IMR-90 (cell line): ENCODE data around the gene LRRK2. TPM values are rescaled to one million over a fixed set of nuclear protein-coding genes. Genes with fewer than 3 reads are reported as not detected.

Source experiments
- ATAC-seq: fragments of 200-7000 bp; cut with Tn5 transposase; 2 replicates; pipeline ENCODE4 v1.9.1; 2020; ENCODE audit warnings: low read depth, mild to moderate bottlenecking, moderate library complexity
- BruUV-seq: library from RNA; stranded (reverse); fragments of 400-500 nt; replicated peaks from 2 replicates; lab custom pipeline; 2021; lab: Mats Ljungman, UMichigan
- CTCF ChIA-PET: fragments of 300-600 bp; formaldehyde crosslinking; extraction: SDS; loops from one replicate; lab custom pipeline; 2021; ENCODE audit warnings: antibody characterized with exemption; lab: Yijun Ruan, JAX
- POLR2A ChIA-PET: fragments of 300-600 bp; sonication (Branson Sonifier 250); formaldehyde crosslinking; loops from one replicate; lab custom pipeline; 2022; ENCODE audit warnings: antibody characterized with exemption; ENCODE audit not compliant: unreplicated experiment; lab: Charles Lee
- DNase-seq: peaks from one replicate; pipeline ENCODE4 v3.0.0; 2013
- H2AFZ ChIP-seq: replicated peaks from 2 replicates; pipeline ENCODE3; 2013; ENCODE audit warnings: low read length, mild to moderate bottlenecking; ENCODE audit not compliant: poor library complexity
- H2AK5ac ChIP-seq: 2 replicates; pipeline ENCODE4 v1.6.1; 2013; ENCODE audit warnings: low read depth, low read length, inconsistent platforms
- H2AK9ac ChIP-seq: replicated peaks from 2 replicates; pipeline ENCODE3; 2013; ENCODE audit warnings: mild to moderate bottlenecking, low read depth, low read length, moderate library complexity; ENCODE audit not compliant: poor library complexity
- H2BK120ac ChIP-seq: 2 replicates; pipeline ENCODE4 v1.6.1; 2013; ENCODE audit warnings: low read depth, low read length, inconsistent platforms
- H2BK15ac ChIP-seq: 3 replicates; pipeline ENCODE4 v1.6.1; 2013; ENCODE audit warnings: low read depth, low read length, inconsistent platforms
- H2BK20ac ChIP-seq: 2 replicates; pipeline ENCODE4 v1.6.1; 2013; ENCODE audit warnings: low read depth, mild to moderate bottlenecking, inconsistent platforms, low read length, moderate library complexity
- H2BK5ac ChIP-seq: 2 replicates; pipeline ENCODE4 v1.6.1; 2013; ENCODE audit warnings: mild to moderate bottlenecking, low read depth, low read length, inconsistent platforms; ENCODE audit not compliant: poor library complexity, severe bottlenecking
- H3K14ac ChIP-seq: replicated peaks from 2 replicates; pipeline ENCODE4 v1.6.1; 2013; ENCODE audit warnings: low read depth, low read length, inconsistent platforms
- H3K18ac ChIP-seq: 2 replicates; pipeline ENCODE4 v1.6.1; 2013; ENCODE audit warnings: low read depth, low read length, control low read depth
- H3K23ac ChIP-seq: 2 replicates; pipeline ENCODE4 v1.6.1; 2013; ENCODE audit warnings: low read depth, low read length, inconsistent platforms
- H3K27ac ChIP-seq: 2 replicates; pipeline ENCODE4 v1.5.1; 2013; ENCODE audit warnings: mild to moderate bottlenecking, control low read depth, low read length; ENCODE audit not compliant: insufficient read depth
- H3K27me3 ChIP-seq: 2 replicates; pipeline ENCODE4 v1.6.1; 2013; ENCODE audit warnings: low read length; ENCODE audit not compliant: control insufficient read depth, insufficient read depth
- H3K36me3 ChIP-seq: 2 replicates; pipeline ENCODE4 v1.6.1; 2013; ENCODE audit warnings: low read length, mixed read lengths; ENCODE audit not compliant: control insufficient read depth, insufficient read depth
- H3K4ac ChIP-seq: 2 replicates; pipeline ENCODE4 v1.6.1; 2013; ENCODE audit warnings: low read depth, low read length, inconsistent platforms
- H3K4me1 ChIP-seq: 2 replicates; pipeline ENCODE4 v1.6.1; 2013; ENCODE audit warnings: low read length, mixed read lengths; ENCODE audit not compliant: control insufficient read depth, insufficient read depth
- H3K4me2 ChIP-seq: 2 replicates; pipeline ENCODE4 v1.6.1; 2013; ENCODE audit warnings: low read depth, mild to moderate bottlenecking, control low read depth, low read length, moderate library complexity
- H3K4me3 ChIP-seq: 2 replicates; pipeline ENCODE4 v1.5.1; 2013; ENCODE audit warnings: low read depth, mild to moderate bottlenecking, control low read depth, low read length, moderate library complexity; ENCODE audit not compliant: insufficient read depth
- H3K56ac ChIP-seq: 2 replicates; pipeline ENCODE4 v1.6.1; 2013; ENCODE audit warnings: low read length, inconsistent platforms; ENCODE audit not compliant: insufficient read depth; ENCODE audit errors: extremely low read depth
- H3K79me1 ChIP-seq, 2 experiments: 2 replicates each; pipeline ENCODE4 v1.6.1; 2013; ENCODE audit warnings: low read length in 2 of 2, inconsistent platforms in 1 of 2, low read depth in 1 of 2
- H3K9ac ChIP-seq: 2 replicates; pipeline ENCODE4 v1.6.1; 2013; ENCODE audit warnings: low read depth, low read length, control low read depth
- H3K9me1 ChIP-seq: 2 replicates; pipeline ENCODE4 v1.6.1; 2013; ENCODE audit warnings: low read length, inconsistent platforms; ENCODE audit not compliant: insufficient read depth
- H3K9me3 ChIP-seq: 2 replicates; pipeline ENCODE4 v1.6.1; 2013; ENCODE audit warnings: low read length; ENCODE audit not compliant: control insufficient read depth, insufficient read depth
- H4K20me1 ChIP-seq: 2 replicates; pipeline ENCODE4 v1.6.1; 2013; ENCODE audit warnings: low read length, inconsistent platforms; ENCODE audit not compliant: insufficient read depth
- H4K5ac ChIP-seq: 2 replicates; pipeline ENCODE4 v1.6.1; 2013; ENCODE audit warnings: mild to moderate bottlenecking, low read depth, low read length, control low read depth
- H4K8ac ChIP-seq, 2 experiments: 2 replicates each; pipeline ENCODE4 v1.6.1; 2013; ENCODE audit warnings: low read depth in 2 of 2, low read length in 2 of 2, control low read depth in 1 of 2, inconsistent platforms in 1 of 2
- H4K91ac ChIP-seq: 2 replicates; pipeline ENCODE4 v1.6.1; 2013; ENCODE audit warnings: low read depth, low read length, inconsistent platforms; ENCODE audit not compliant: insufficient read depth
- BHLHE40 ChIP-seq: fragments of 150-350 bp; IDR thresholded peaks from 2 replicates; pipeline ENCODE4 v1.6.1; 2016; ENCODE audit warnings: mild to moderate bottlenecking, low read depth, low read length
- CHD1 ChIP-seq: IDR thresholded peaks from 2 replicates; pipeline ENCODE4 v1.6.1; 2012; ENCODE audit warnings: low read depth, low read length, improper control_type of control experiment
- FOS ChIP-seq: fragments of 150-350 bp; IDR thresholded peaks from 2 replicates; pipeline ENCODE4 v1.6.1; 2016; ENCODE audit warnings: low read depth, low read length
- MAFK ChIP-seq: IDR thresholded peaks from 2 replicates; pipeline ENCODE4 v1.6.1; 2012; ENCODE audit warnings: low read depth, low read length, improper control_type of control experiment
- MAZ ChIP-seq: IDR thresholded peaks from 2 replicates; pipeline ENCODE4 v1.6.1; 2012; ENCODE audit warnings: low read depth, mild to moderate bottlenecking, low read length, improper control_type of control experiment, moderate library complexity, borderline replicate concordance
- MXI1 ChIP-seq: IDR thresholded peaks from 2 replicates; pipeline ENCODE4 v1.6.1; 2012; ENCODE audit warnings: low read depth, mild to moderate bottlenecking, low read length, moderate library complexity, borderline replicate concordance
- NFE2L2 ChIP-seq: fragments of 150-350 bp; IDR thresholded peaks from 2 replicates; pipeline ENCODE4 v1.6.1; 2016; ENCODE audit warnings: low read depth, mild to moderate bottlenecking, low read length
- POLR2A ChIP-seq: IDR thresholded peaks from 2 replicates; pipeline ENCODE4 v1.6.1; 2012; ENCODE audit warnings: mild to moderate bottlenecking, low read depth, low read length
- RFX5 ChIP-seq: IDR thresholded peaks from 2 replicates; pipeline ENCODE4 v1.8.0; 2012; ENCODE audit warnings: low read depth, mild to moderate bottlenecking, low read length, moderate library complexity
- SMC3 ChIP-seq: fragments of 150-350 bp; IDR thresholded peaks from 2 replicates; pipeline ENCODE4 v1.6.1; 2016; ENCODE audit warnings: low read depth, mild to moderate bottlenecking, antibody characterized with exemption, low read length, moderate library complexity
- dilution Hi-C: fragments of 300-500 bp; cut with HindIII; formaldehyde crosslinking; loops from one replicate; pipeline ENCODE4 v1.14.3; 2018; ENCODE audit warnings: low sequenced_read_pairs; ENCODE audit not compliant: unreplicated experiment
- in situ Hi-C: fragments of 300-500 bp; cut with MboI; formaldehyde crosslinking; loops from 3 replicates; pipeline ENCODE4 v1.14.3; 2019; ENCODE audit warnings: low sequenced_read_pairs, inconsistent platforms, mixed read lengths
- intact Hi-C: fragments of 100-400 bp; cut with micrococcal nuclease; formaldehyde crosslinking; loops from 2 replicates; pipeline ENCODE4 v1.10.0; 2022
- polyA plus RNA-seq, 3 experiments: library from polyadenylated mRNA; depleted of rRNA; stranded (reverse); fragments of >200 nt; gene quantifications; 2 replicates each; pipeline ENCODE4 v1.2.3, GENCODE V29; 2012; ENCODE audit warnings: low replicate concordance in 1 of 3
- total RNA-seq: library from RNA; depleted of rRNA; stranded (reverse); fragments of >200 nt; gene quantifications from 2 replicates; pipeline ENCODE4 v1.2.3, GENCODE V29; 2012
- TF ChIP-seq, protein P1 (sequence below): conservative IDR thresholded peaks from 2 replicates; pipeline ENCODE4 v1.5.1; 2012; ENCODE audit warnings: mild to moderate bottlenecking, low read depth, low read length, improper control_type of control experiment
- TF ChIP-seq, protein P2 (sequence below): fragments of 150-350 bp; IDR thresholded peaks from 2 replicates; pipeline ENCODE4 v1.6.1; 2016; ENCODE audit warnings: low read depth, mild to moderate bottlenecking, low read length, moderate library complexity, borderline replicate concordance

LRRK2 gene
- total and polyA plus RNA-seq, 2 of the 4 experiments (the other 2 are of a cell fraction): 0.17 to 0.54 TPM

- DNase-seq (no peak), ATAC-seq (no peak)
- in situ Hi-C loops: no loop called here
Observed at GRCh38 chr12:40216516-40217288, 8.1 kb upstream of the LRRK2 start.

More at GRCh38 chr12:40216516-40217288, 8.1 kb upstream of the LRRK2 start:
- no peak overlapping the region for H2AK9ac ChIP-seq
- H4K5ac ChIP-seq: no peak overlapping the region
- no peaks in the 10 kb centered on the region for H3K9me3 ChIP-seq
- no peak overlapping the region for H2BK120ac ChIP-seq
- ChIA-PET POLR2A (no interaction called here), CTCF (no interaction called here)
- no peak overlapping the region for H3K18ac ChIP-seq
- dilution Hi-C loops (no loop called here), intact Hi-C loops (no loop called here)
- H3K4me3 ChIP-seq: no peak overlapping the region
- no peak overlapping the region for H3K14ac ChIP-seq
- H3K27me3 ChIP-seq: no peaks in the 10 kb centered on the region
- no peak overlapping the region for H4K8ac ChIP-seq
- H3K4ac ChIP-seq: no peak overlapping the region
- H4K91ac ChIP-seq: no peak overlapping the region
- H2AK5ac ChIP-seq: no peak overlapping the region
- H3K79me1 ChIP-seq: no peaks in the 10 kb centered on the region
- no peak for TF ChIP-seq FOS
- TF ChIP-seq MAZ: no peak
- TF ChIP-seq NFE2L2: no peak
- TF ChIP-seq, protein P1, sequence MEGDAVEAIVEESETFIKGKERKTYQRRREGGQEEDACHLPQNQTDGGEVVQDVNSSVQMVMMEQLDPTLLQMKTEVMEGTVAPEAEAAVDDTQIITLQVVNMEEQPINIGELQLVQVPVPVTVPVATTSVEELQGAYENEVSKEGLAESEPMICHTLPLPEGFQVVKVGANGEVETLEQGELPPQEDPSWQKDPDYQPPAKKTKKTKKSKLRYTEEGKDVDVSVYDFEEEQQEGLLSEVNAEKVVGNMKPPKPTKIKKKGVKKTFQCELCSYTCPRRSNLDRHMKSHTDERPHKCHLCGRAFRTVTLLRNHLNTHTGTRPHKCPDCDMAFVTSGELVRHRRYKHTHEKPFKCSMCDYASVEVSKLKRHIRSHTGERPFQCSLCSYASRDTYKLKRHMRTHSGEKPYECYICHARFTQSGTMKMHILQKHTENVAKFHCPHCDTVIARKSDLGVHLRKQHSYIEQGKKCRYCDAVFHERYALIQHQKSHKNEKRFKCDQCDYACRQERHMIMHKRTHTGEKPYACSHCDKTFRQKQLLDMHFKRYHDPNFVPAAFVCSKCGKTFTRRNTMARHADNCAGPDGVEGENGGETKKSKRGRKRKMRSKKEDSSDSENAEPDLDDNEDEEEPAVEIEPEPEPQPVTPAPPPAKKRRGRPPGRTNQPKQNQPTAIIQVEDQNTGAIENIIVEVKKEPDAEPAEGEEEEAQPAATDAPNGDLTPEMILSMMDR: no peak
- TF ChIP-seq POLR2A: no peak
- TF ChIP-seq RFX5: no peak
- TF ChIP-seq CHD1: no peak
- no peak for TF ChIP-seq MAFK
- TF ChIP-seq SMC3: no peak
- no peak for TF ChIP-seq BHLHE40
- TF ChIP-seq, protein P2, sequence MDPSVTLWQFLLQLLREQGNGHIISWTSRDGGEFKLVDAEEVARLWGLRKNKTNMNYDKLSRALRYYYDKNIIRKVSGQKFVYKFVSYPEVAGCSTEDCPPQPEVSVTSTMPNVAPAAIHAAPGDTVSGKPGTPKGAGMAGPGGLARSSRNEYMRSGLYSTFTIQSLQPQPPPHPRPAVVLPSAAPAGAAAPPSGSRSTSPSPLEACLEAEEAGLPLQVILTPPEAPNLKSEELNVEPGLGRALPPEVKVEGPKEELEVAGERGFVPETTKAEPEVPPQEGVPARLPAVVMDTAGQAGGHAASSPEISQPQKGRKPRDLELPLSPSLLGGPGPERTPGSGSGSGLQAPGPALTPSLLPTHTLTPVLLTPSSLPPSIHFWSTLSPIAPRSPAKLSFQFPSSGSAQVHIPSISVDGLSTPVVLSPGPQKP: no peak
- no peak for TF ChIP-seq MXI1
- H3K27ac ChIP-seq: no peak overlapping the region
- no peak overlapping the region for H2BK5ac ChIP-seq
- H3K9ac ChIP-seq: no peak overlapping the region
- H3K56ac ChIP-seq: no peak overlapping the region
- no peaks in the 10 kb centered on the region for H3K36me3 ChIP-seq
- no peak overlapping the region for H3K4me2 ChIP-seq
- no peaks in the 10 kb centered on the region for H3K9me1 ChIP-seq
- no peak overlapping the region for H2BK15ac ChIP-seq
- no peaks in the 10 kb centered on the region for H4K20me1 ChIP-seq
- H3K23ac ChIP-seq: no peak overlapping the region
- no peak overlapping the region for H2AFZ ChIP-seq
- no peaks in the 10 kb centered on the region for H3K4me1 ChIP-seq
- no TSS peak for BruUV-seq
- H2BK20ac ChIP-seq: 0 out of 2 replicates have a peak overlapping the region, but pooled peaks have one; percentile 24
